Measurements from ENCODE around the gene ADGRG2. TPM values are rescaled to one million over a fixed set of nuclear protein-coding genes. Genes with fewer than 3 reads are reported as not detected.

The ADGRG2 gene
- total and polyA plus RNA-seq, 9 of the 15 experiments (the other 6 are each of a cell fraction or from before 2014, with no cell fraction given), result 0.03 TPM; not detected in 8

- TF ChIP-seq TFAP4 (CRISPR knock-in tag; IDR thresholded peaks at IDR 0.05; ENCODE audit: borderline replicate concordance) (peak; percentile 48; the same call in 1 of the 2 replicates), ZBTB43 (CRISPR knock-in tag; IDR thresholded peaks at IDR 0.05) (no peak), CUX1 (CRISPR knock-in tag; IDR thresholded peaks at IDR 0.05) (no peak), EP400 (IDR thresholded peaks at IDR 0.05) (peak; percentile 72), ZNF75A (CRISPR knock-in tag; IDR thresholded peaks at IDR 0.05) (no peak), USF2 (CRISPR knock-in tag; IDR thresholded peaks at IDR 0.05) (no peak), ZNF436 (CRISPR knock-in tag; IDR thresholded peaks at IDR 0.05) (no peak), CCAR2 (IDR thresholded peaks at IDR 0.05; ENCODE audit: low read depth, low read length) (no peak), FUS (optimal IDR thresholded peaks at IDR 0.05; ENCODE audit: low read depth, low read length) (no peak), POLR2AphosphoS2 (IDR thresholded peaks at IDR 0.05; ENCODE audit: low read length) (no peak), RNF219 (CRISPR knock-in tag; IDR thresholded peaks at IDR 0.05) (no peak), ZNF384 (IDR thresholded peaks at IDR 0.05; ENCODE audit: low read depth, low read length) (no peak)
Observed at GRCh38 chrX:18984381-18985185, 137.7 kb downstream of the ADGRG2 start (continued).

Data from K562 (cell line).